Fibroblast of skin of abdomen (primary cell): Measurements from ENCODE around the gene OPN1SW.

ENCODE experiments used
- DNase-seq: peaks from one replicate; pipeline ENCODE4 v3.0.0-alpha.2; 2013

The OPN1SW gene

DNA sequence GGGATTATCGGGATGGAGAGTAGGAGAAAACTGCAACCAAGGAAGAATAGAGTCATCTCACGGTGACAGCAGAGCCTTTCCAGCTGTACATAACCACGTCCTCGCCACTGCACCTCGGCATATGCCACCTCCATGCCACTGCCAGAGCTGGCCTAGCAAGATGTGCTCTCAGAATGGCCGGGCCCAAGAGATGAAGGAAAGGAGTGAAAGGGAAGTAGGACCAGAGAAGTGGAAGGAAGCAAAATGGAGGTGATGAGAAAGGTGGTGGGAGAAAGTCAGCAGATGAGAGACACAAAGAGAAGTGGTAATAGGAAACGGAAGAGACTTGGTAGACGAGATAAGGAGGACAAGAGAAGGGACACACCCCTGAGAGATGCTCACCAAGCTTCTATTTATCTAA lies 44.4 kb downstream of the OPN1SW start:
- no peak for DNase-seq

DNA sequence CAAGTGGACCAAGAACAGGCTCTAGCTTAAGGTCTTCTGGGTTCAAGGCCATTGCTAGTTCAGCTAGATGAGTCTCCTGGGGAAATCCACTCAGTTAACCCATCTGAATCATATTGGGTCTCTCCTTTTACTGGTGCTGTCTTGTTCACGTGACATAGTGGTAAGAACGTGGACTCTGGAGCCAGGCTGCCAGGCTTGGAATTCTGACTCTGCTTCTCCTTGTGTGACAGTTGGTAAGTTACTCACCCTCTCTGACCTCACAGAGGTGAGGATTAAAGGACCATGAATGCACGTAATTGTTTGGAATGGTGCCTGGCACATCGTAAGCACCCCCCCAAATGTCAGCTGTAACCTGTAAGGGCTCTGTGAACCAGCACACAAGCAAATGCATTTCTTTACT lies 46.1 kb downstream of the OPN1SW start:
- DNase-seq: no peak

GRCh38 chr7:128728598-128728997 lies 47.0 kb downstream of the OPN1SW start:
- DNase-seq: peak; percentile 70

- no peak for DNase-seq
Measured at GRCh38 chr7:128727239-128727638, 48.4 kb downstream of the OPN1SW start.

DNA sequence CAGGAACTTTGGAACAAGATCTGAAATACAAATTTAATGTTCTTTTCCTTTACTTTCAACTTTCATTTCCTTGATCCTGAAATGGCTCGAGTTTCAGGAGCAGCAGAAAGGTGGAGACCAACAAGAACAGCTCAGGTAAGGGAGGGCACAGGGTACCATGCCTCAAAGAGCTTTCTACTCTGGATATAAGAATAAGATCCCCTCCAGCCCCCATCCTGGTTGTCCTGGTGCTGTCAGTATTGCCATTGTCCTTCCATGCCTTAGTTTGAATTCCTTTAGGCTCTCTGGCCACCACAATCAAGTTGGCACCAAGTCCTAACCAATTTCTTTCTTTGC lies 48.9 kb downstream of the OPN1SW start:
- no peak for DNase-seq

DNA sequence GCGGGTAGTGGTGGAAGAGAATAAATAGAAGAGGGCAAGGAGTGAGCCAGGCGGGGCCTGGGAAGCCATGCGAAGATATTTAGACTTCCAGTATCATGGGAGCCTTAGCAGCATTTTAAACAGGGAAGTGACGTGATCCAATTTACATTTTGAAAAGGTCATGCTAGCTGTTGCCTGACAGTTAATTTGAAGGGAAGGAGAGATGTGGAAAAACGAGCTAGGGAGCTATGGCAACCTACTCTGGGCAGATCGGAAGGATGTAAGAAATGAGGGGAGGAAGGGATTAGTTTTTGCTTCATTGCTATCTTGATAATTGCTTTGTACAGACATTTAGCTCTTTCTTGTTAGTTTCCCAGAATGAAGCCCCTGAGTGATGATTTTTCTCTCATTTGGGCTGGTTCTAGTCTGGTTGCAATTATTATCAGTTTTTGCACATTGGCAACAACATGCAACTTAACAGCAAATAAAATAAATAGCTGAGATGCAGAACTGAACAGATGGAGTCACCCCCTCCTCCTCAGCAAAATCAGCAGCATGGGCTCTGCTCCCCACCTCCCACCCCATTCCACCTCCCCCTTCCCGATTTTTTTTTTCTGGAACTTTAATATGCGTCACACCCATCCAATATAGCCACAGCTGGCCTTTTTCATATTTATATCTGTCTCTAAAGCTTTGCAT lies 49.4 kb downstream of the OPN1SW start:
- no peak for DNase-seq

- no peak for DNase-seq
Measured at GRCh38 chr7:128725531-128725930, 50.1 kb downstream of the OPN1SW start.

- no peak for DNase-seq
Measured at GRCh38 chr7:128724743-128725142, 50.9 kb downstream of the OPN1SW start.
